Measurements from ENCODE around the gene SYNGR4. TPM values are rescaled to one million over a fixed set of nuclear protein-coding genes. Genes with fewer than 3 reads are reported as not detected.
A peak's percentile ranks its signal among the peaks of the same experiment; 100 is the strongest.

SYNGR4 gene
- total RNA-seq, 1 donor from 2014 or later = not detected

- H3K27me3 Mint-ChIP-seq = peaks cover 20% of the 10 kb centered on the region
- peaks cover 9% of the 10 kb centered on the region for H3K4me1 Mint-ChIP-seq
- H3K36me3 Mint-ChIP-seq (ENCODE audit: low read depth) = no peaks in the 10 kb centered on the region
- no peak for TF ChIP-seq CTCF (IDR thresholded peaks at IDR 0.05)
- no peak overlapping the region for H3K27ac Mint-ChIP-seq
- ChIA-PET CTCF (no interaction called here), POLR2A (no interaction called here)
- intact Hi-C loops (cut with micrococcal nuclease) = no loop called here
- ATAC-seq (ENCODE audit: low read depth) = no peak
- no peak overlapping the region for H3K4me3 Mint-ChIP-seq
- peaks cover 4% of the 10 kb centered on the region for H3K9me3 Mint-ChIP-seq
- DNase-seq = no peak
Measured at GRCh38 chr19:48405010-48405659, 41.0 kb downstream of the SYNGR4 start.

GRCh38 chr19:48405850-48406249, 41.7 kb downstream of the SYNGR4 start:
- H3K9me3 Mint-ChIP-seq = peaks cover 4% of the 10 kb centered on the region
- peaks cover 25% of the 10 kb centered on the region for H3K27me3 Mint-ChIP-seq
- TF ChIP-seq CTCF (IDR thresholded peaks at IDR 0.05) = no peak
- DNase-seq (no peak), ATAC-seq (ENCODE audit: low read depth) (no peak)
- POLR2A ChIA-PET = no interaction called here
- H3K4me1 Mint-ChIP-seq = peaks cover 6% of the 10 kb centered on the region
- CTCF ChIA-PET = no interaction called here
- no peaks in the 10 kb centered on the region for H3K36me3 Mint-ChIP-seq (ENCODE audit: low read depth)
- no peak overlapping the region for H3K4me3 Mint-ChIP-seq
- intact Hi-C loops (cut with micrococcal nuclease) = no loop called here
- no peak overlapping the region for H3K27ac Mint-ChIP-seq

GRCh38 chr19:48413879-48414587, 49.9 kb downstream of the SYNGR4 start:
- Mint-ChIP-seq H3K4me3 (no peak overlapping the region), H3K27ac (no peak overlapping the region), H3K27me3 (peaks cover 34% of the 10 kb centered on the region), H3K4me1 (peaks cover 15% of the 10 kb centered on the region), H3K9me3 (no peaks in the 10 kb centered on the region), H3K36me3 (ENCODE audit: low read depth) (no peaks in the 10 kb centered on the region)
- ChIA-PET CTCF (no interaction called here), POLR2A (interaction anchor here (0.8 to 1.4 kb wide), 2 partner anchors 10 to 22 kb away, joined by 3 read pairs; partner anchors contain the start of gene KDELR1)
- ATAC-seq (ENCODE audit: low read depth) = no peak
- no peak for DNase-seq
- intact Hi-C loops (cut with micrococcal nuclease) = loop anchor here (2.0 kb wide), 1 partner anchor 15 kb away; no protein-coding TSS in a partner anchor
- no peak for TF ChIP-seq CTCF (IDR thresholded peaks at IDR 0.05)

- no peak for TF ChIP-seq CTCF (IDR thresholded peaks at IDR 0.05)
- Mint-ChIP-seq H3K36me3 (ENCODE audit: low read depth) (peaks cover 1% of the 10 kb centered on the region), H3K4me1 (peaks cover 18% of the 10 kb centered on the region), H3K4me3 (no peak overlapping the region), H3K9me3 (no peaks in the 10 kb centered on the region), H3K27me3 (peaks cover 34% of the 10 kb centered on the region), H3K27ac (no peak overlapping the region)
- intact Hi-C loops (cut with micrococcal nuclease) = loop anchor here (2.0 kb wide), 1 partner anchor 17 kb away; no protein-coding TSS in a partner anchor
- ChIA-PET CTCF (interaction anchor here (1.0 kb wide), 1 partner anchor 24 kb away, joined by 3 read pairs; the partner anchor contains the start of gene KDELR1), POLR2A (interaction anchor here (1.4 kb wide), 1 partner anchor 24 kb away, joined by 3 read pairs; the partner anchor contains the start of gene KDELR1)
- DNase-seq (no peak), ATAC-seq (ENCODE audit: low read depth) (peak; percentile 68)
Measured at GRCh38 chr19:48415395-48415794, 51.2 kb downstream of the SYNGR4 start.

GRCh38 chr19:48415806-48416221, 51.6 kb downstream of the SYNGR4 start:
- POLR2A ChIA-PET = no interaction called here
- peaks cover 30% of the 10 kb centered on the region for H3K27me3 Mint-ChIP-seq
- ATAC-seq (ENCODE audit: low read depth) (no peak), DNase-seq (no peak)
- no peak for TF ChIP-seq CTCF (IDR thresholded peaks at IDR 0.05)
- H3K4me1 Mint-ChIP-seq = peaks cover 18% of the 10 kb centered on the region
- CTCF ChIA-PET = no interaction called here
- no peaks in the 10 kb centered on the region for H3K9me3 Mint-ChIP-seq
- intact Hi-C loops (cut with micrococcal nuclease) = loop anchor here (2.0 kb wide), 1 partner anchor 17 kb away; no protein-coding TSS in a partner anchor
- H3K4me3 Mint-ChIP-seq = no peak overlapping the region
- peaks cover 1% of the 10 kb centered on the region for H3K36me3 Mint-ChIP-seq (ENCODE audit: low read depth)
- no peak overlapping the region for H3K27ac Mint-ChIP-seq

Data from activated B cell treated with CpG ODN at 0.5 μM for 24 hours (primary cell).